T-helper 1 cell treated with Interleukin-12 subunit alpha and Interleukin-12 subunit beta and Interleukin-4 antibody, amounts not matched to agents 30 ng/mL and 1 ng/mL, for 36 hours (primary cell): Measurements from ENCODE around the gene SH3YL1. TPM values are rescaled to one million over a fixed set of nuclear protein-coding genes. Genes with fewer than 3 reads are reported as not detected.

Experiments used
- intact Hi-C: fragments of 100-400 bp; cut with micrococcal nuclease; formaldehyde crosslinking; loops from one replicate; pipeline ENCODE4 v1.15.1; 2024
- total RNA-seq: library from RNA; stranded (reverse); gene quantifications from 2 replicates; pipeline ENCODE4 v1.2.3, GENCODE V29; 2022

The SH3YL1 gene
- total RNA-seq, 1 donor from 2014 or later, result 12.9 TPM

GRCh38 chr2:258933-259332 lies 4.9 kb downstream of the SH3YL1 start:
- intact Hi-C loops, result no loop called here

GRCh38 chr2:257842-258241 lies 6.0 kb downstream of the SH3YL1 start:
- intact Hi-C loops, result no loop called here

- intact Hi-C loops, result no loop called here
Measured at GRCh38 chr2:257429-257828, 6.4 kb downstream of the SH3YL1 start.

GRCh38 chr2:256094-256493 lies 7.7 kb downstream of the SH3YL1 start:
- intact Hi-C loops, result no loop called here

GRCh38 chr2:255195-255594 lies 8.6 kb downstream of the SH3YL1 start:
- intact Hi-C loops, result no loop called here

- intact Hi-C loops, result no loop called here
Measured at GRCh38 chr2:254241-254640, 9.6 kb downstream of the SH3YL1 start.

- intact Hi-C loops, result no loop called here
Measured at GRCh38 chr2:253202-253638, 10.6 kb downstream of the SH3YL1 start.

GRCh38 chr2:252001-252602 lies 11.7 kb downstream of the SH3YL1 start:
- intact Hi-C loops, result no loop called here

GRCh38 chr2:249538-250042 lies 14.2 kb downstream of the SH3YL1 start:
- intact Hi-C loops, result loop anchor here (5.0 to 10.0 kb wide), 3 partner anchors 188 to 1298 kb away; no protein-coding TSS in a partner anchor

GRCh38 chr2:248724-249123 lies 15.1 kb downstream of the SH3YL1 start:
- intact Hi-C loops, result loop anchor here (5.0 to 10.0 kb wide), 3 partner anchors 189 to 1299 kb away; no protein-coding TSS in a partner anchor

GRCh38 chr2:246489-247144 lies 17.2 kb downstream of the SH3YL1 start:
- intact Hi-C loops, result loop anchor here (1.0 to 10.0 kb wide), 5 partner anchors 18 to 1301 kb away; partner anchors contain the start of genes ACP1 and SH3YL1

- intact Hi-C loops, result loop anchor here (10.0 kb wide), 1 partner anchor 420 kb away; no protein-coding TSS in a partner anchor
Measured at GRCh38 chr2:244547-244946, 19.3 kb downstream of the SH3YL1 start.

GRCh38 chr2:238869-239268 lies 25.0 kb downstream of the SH3YL1 start:
- intact Hi-C loops, result no loop called here

GRCh38 chr2:238431-238830 lies 25.4 kb downstream of the SH3YL1 start:
- intact Hi-C loops, result no loop called here

- intact Hi-C loops, result no loop called here
Measured at GRCh38 chr2:237878-238277, 26.0 kb downstream of the SH3YL1 start.

GRCh38 chr2:236993-237539 lies 26.8 kb downstream of the SH3YL1 start:
- intact Hi-C loops, result no loop called here

- intact Hi-C loops, result no loop called here
Measured at GRCh38 chr2:234421-234820, 29.4 kb downstream of the SH3YL1 start.

GRCh38 chr2:233030-233429 lies 30.8 kb downstream of the SH3YL1 start:
- intact Hi-C loops, result no loop called here

GRCh38 chr2:231521-232185 lies 32.2 kb downstream of the SH3YL1 start:
- intact Hi-C loops, result no loop called here

- intact Hi-C loops, result no loop called here
Measured at GRCh38 chr2:228518-229278, 35.1 kb downstream of the SH3YL1 start.

- intact Hi-C loops, result no loop called here
Measured at GRCh38 chr2:228115-228514, 35.7 kb downstream of the SH3YL1 start.
